Measurements from ENCODE around the gene OR52K1. TPM values are rescaled to one million over a fixed set of nuclear protein-coding genes. Genes with fewer than 3 reads are reported as not detected.

The OR52K1 gene
- total RNA-seq, 1 donor = not detected

- no peak overlapping the region for H3K4me3 ChIP-seq (ENCODE audit: low read depth, low read length)
- DNase-seq (ENCODE audit: low read depth) = no peak
- TF ChIP-seq CTCF (IDR thresholded peaks at IDR 0.05; ENCODE audit: insufficient read depth, low read length) = no peak
These were observed 16.1 kb upstream of the OR52K1 start for GRCh38 chr11:4466131-4466870.

GRCh38 chr11:4466871-4467442 is 15.5 kb upstream of the OR52K1 start:
- TF ChIP-seq CTCF (IDR thresholded peaks at IDR 0.05; ENCODE audit: insufficient read depth, low read length) = no peak
- no peak for DNase-seq (ENCODE audit: low read depth)
- H3K4me3 ChIP-seq (ENCODE audit: low read depth, low read length) = no peak overlapping the region

GRCh38 chr11:4467811-4468606 is 14.4 kb upstream of the OR52K1 start:
- TF ChIP-seq CTCF (IDR thresholded peaks at IDR 0.05; ENCODE audit: insufficient read depth, low read length) = no peak
- H3K4me3 ChIP-seq (ENCODE audit: low read depth, low read length) = no peak overlapping the region
- DNase-seq (ENCODE audit: low read depth) = no peak

- DNase-seq (ENCODE audit: low read depth) = no peak
- TF ChIP-seq CTCF (IDR thresholded peaks at IDR 0.05; ENCODE audit: insufficient read depth, low read length) = no peak
- H3K4me3 ChIP-seq (ENCODE audit: low read depth, low read length) = no peak overlapping the region
These were observed 2.8 kb upstream of the OR52K1 start for GRCh38 chr11:4479644-4480043.

- no peak for TF ChIP-seq CTCF (IDR thresholded peaks at IDR 0.05; ENCODE audit: insufficient read depth, low read length)
- peak; percentile 16 for DNase-seq (ENCODE audit: low read depth)
- no peak overlapping the region for H3K4me3 ChIP-seq (ENCODE audit: low read depth, low read length)
These were observed 1.7 kb upstream of the OR52K1 start for GRCh38 chr11:4480577-4481239.

GRCh38 chr11:4481240-4481582 is 1.2 kb upstream of the OR52K1 start:
- TF ChIP-seq CTCF (IDR thresholded peaks at IDR 0.05; ENCODE audit: insufficient read depth, low read length) = no peak
- H3K4me3 ChIP-seq (ENCODE audit: low read depth, low read length) = no peak overlapping the region
- DNase-seq (ENCODE audit: low read depth) = no peak
